Mucosa of descending colon (tissue), 3 donors: Measurements from ENCODE around the gene TEAD1. TPM values are rescaled to one million over a fixed set of nuclear protein-coding genes. Genes with fewer than 3 reads are reported as not detected.
A peak's percentile ranks its signal among the peaks of the same experiment; 100 is the strongest.

Experiments used
- ATAC-seq: fragments of 200-7000 bp; cut with Tn5 transposase; one replicate; pipeline ENCODE4 v1.9.1; 2020; ENCODE audit warnings: mild to moderate bottlenecking, moderate library complexity
- DNase-seq, 3 donors: peaks; one replicate each; pipeline ENCODE4 v3.0.0-alpha.2; 2020
- H3K36me3 ChIP-seq: fragments of 200-600 bp; one replicate; pipeline ENCODE4 v1.8.0; 2021; ENCODE audit warnings: low read depth, mild to moderate bottlenecking
- H3K4me1 ChIP-seq: fragments of 200-600 bp; one replicate; pipeline ENCODE4 v1.8.0; 2021; ENCODE audit warnings: low read depth, mild to moderate bottlenecking
- H3K4me3 ChIP-seq: fragments of 200-600 bp; one replicate; pipeline ENCODE4 v1.8.0; 2021; ENCODE audit warnings: mild to moderate bottlenecking
- H3K9me3 ChIP-seq: fragments of 200-600 bp; one replicate; pipeline ENCODE4 v1.8.0; 2021; ENCODE audit warnings: mild to moderate bottlenecking
- CTCF ChIP-seq: fragments of 200-600 bp; IDR thresholded peaks from one replicate; pipeline ENCODE4 v1.8.0; 2022; ENCODE audit warnings: antibody characterized with exemption, mild to moderate bottlenecking
- intact Hi-C, 2 donors: fragments of 100-400 bp; cut with DNase I in 1 of 2; cut with micrococcal nuclease in 1 of 2; formaldehyde crosslinking; loops; one replicate each; pipeline versions ENCODE4 v1.11.0 to v1.11.1; 2022; cut with DNase I, micrococcal nuclease
- total RNA-seq, 3 donors: library from RNA; stranded (reverse); fragmentation: NEBNext Ultra II Directional in 2 of 3; extraction: Animal tissue kit (Norgen Biotek cat#: 25700) in 2 of 3; gene quantifications; one replicate each; pipeline versions ENCODE4 v1.2.1 to v1.2.4, GENCODE V29; 2021 to 2023
- donor health status: DM: no; HTN: no; CAD: no; lungs with moderate emphysema.
- donor health status: DM: no; HTN: no; CAD: no.
- donor health status: DM: no; HTN: yes; CAD: no.

Gene TEAD1
- total RNA-seq, 3 donors from 2014 or later = 33.2 to 196 (median 41.1) TPM

GRCh38 chr11:12745787-12746186, 71.6 kb downstream of the TEAD1 start:
- H3K4me3 ChIP-seq = no peak overlapping the region
- ATAC-seq = peak; percentile 79
- intact Hi-C loops = no loop called here

DNA sequence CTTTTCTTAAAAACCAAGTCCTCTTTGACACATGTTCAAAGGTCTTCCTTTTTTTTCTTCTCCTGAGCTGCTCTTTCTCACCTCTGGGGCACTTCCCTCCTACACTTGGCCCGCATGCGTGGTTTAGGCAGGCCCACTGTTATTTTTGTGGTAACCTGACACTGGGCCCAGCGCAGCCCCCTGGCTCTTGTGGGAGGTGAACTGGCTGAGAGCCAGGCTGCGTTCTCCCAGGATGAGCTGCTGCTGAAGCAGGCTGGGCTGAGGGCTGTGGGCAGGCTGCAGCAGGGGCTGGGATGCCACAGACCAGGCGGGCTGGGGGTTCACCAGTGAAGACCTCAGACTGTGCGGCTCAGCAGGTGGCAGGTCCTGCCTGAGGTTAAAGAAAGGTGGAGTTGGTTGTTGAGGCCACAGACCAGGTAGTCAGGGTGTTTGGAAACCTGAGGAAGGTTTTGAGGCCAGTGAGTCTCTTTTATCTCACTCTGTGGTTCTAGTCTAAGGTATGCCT, 72.4 kb downstream of the TEAD1 start:
- no peak overlapping the region for H3K4me3 ChIP-seq
- DNase-seq (peak in 1 of 3 donors; percentile 58), ATAC-seq (no peak)
- TF ChIP-seq CTCF = no peak
- H3K4me1 ChIP-seq = no peaks in the 10 kb centered on the region
- H3K9me3 ChIP-seq = no peaks in the 10 kb centered on the region
- H3K36me3 ChIP-seq = no peaks in the 10 kb centered on the region
- intact Hi-C loops = no loop called here

More at GRCh38 chr11:12745787-12746186, 71.6 kb downstream of the TEAD1 start:
- no peaks in the 10 kb centered on the region for H3K4me1 ChIP-seq
- no peaks in the 10 kb centered on the region for H3K9me3 ChIP-seq
- no peak for TF ChIP-seq CTCF
- no peaks in the 10 kb centered on the region for H3K36me3 ChIP-seq
- no peak for DNase-seq

DNA sequence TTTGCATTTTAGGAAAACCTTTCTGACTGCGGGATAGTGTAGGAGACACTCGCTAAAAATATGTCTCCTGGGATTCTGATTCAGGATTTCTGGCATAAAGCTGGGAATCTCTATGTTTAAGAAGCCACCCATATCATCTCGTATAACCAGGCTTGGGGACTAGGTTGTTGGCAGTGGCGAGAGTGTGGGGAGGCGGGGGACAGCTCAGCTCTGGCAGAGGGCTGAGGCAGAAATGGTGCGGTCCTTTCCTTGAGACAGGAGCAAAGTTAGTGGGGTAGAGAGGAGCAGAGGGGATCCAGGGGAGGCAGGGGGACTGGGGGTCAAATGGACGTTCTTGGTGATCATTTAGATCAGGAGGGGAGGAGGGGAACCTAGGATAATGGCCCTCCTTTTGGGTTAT, 74.3 kb downstream of the TEAD1 start:
- Histone ChIP-seq H3K4me3 (no peak overlapping the region), H3K36me3 (no peaks in the 10 kb centered on the region), H3K4me1 (no peaks in the 10 kb centered on the region), H3K9me3 (no peaks in the 10 kb centered on the region)
- TF ChIP-seq CTCF = no peak
- intact Hi-C loops = no loop called here
- DNase-seq (no peak), ATAC-seq (no peak)

DNA sequence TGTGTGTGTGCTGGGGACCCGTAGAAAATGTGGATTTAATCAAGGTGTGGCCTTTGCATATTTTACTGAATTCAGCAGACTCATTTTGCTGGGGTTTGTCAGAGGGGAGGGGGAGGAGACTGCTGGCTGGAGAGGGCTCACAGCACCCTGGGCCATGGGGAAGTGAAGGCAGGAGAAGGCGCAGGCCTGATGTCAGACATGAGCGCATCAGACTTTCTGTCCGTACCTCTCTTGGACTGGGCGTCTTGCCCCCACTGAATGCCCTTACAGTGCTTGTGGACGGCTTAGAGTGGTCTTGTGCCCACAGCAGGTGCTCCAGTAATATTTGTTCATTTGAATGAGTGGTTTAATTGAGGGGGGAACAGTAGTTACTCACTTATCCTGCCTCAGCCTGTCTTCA, 75.2 kb downstream of the TEAD1 start:
- Histone ChIP-seq H3K4me3 (no peak overlapping the region), H3K9me3 (no peaks in the 10 kb centered on the region), H3K36me3 (no peaks in the 10 kb centered on the region), H3K4me1 (no peaks in the 10 kb centered on the region)
- intact Hi-C loops = no loop called here
- TF ChIP-seq CTCF = no peak
- ATAC-seq (no peak), DNase-seq (no peak)

DNA sequence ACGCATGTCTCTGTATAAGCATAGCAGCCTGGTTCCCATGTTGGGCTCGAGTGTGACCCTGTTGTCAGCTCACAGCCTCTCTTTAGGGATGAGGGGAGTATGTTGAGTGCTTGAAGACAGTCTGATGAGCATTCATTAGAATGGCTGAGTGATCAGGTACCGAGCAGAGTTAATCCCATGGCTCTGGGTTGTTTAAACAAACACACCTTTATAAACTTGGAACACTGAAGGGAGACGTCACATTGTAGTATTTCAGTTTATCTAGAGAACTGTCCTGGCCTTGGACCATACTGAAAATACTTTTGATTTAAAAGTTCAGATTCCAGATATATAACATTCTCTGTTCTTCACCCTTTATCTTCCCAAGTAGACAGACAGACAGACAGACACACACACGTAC, 76.0 kb downstream of the TEAD1 start:
- H3K4me1 ChIP-seq = no peaks in the 10 kb centered on the region
- intact Hi-C loops = no loop called here
- H3K36me3 ChIP-seq = no peaks in the 10 kb centered on the region
- H3K4me3 ChIP-seq = no peak overlapping the region
- no peak for TF ChIP-seq CTCF
- no peak for ATAC-seq
- DNase-seq = no peak
- no peaks in the 10 kb centered on the region for H3K9me3 ChIP-seq
